T-cell (primary cell): ENCODE measurements around the gene MVK. TPM values are rescaled to one million over a fixed set of nuclear protein-coding genes. Genes with fewer than 3 reads are reported as not detected.
"Not testable (repeated sequence)": the region's sequence is repeated elsewhere in the genome, so short reads cannot be mapped to it uniquely, and the experiment has no call there.

Source experiments
- ATAC-seq, 4 experiments: fragments of 200-7000 bp in 3 of 4; fragments of 150-1000 bp in 1 of 4; cut with Tn5 transposase; replicated peaks in 1 of 4; 1 replicate in 3 of 4; 2 replicates in 1 of 4; pipeline ENCODE4 v1.10.0; 2021; ENCODE audit warnings: moderate library complexity in 3 of 4, mild to moderate bottlenecking in 2 of 4, moderate number of reproducible peaks in 1 of 4
- CTCF ChIA-PET, 2 donors: fragments of 300-600 bp; sonication (Branson Sonifier 250); formaldehyde crosslinking; loops; one replicate each; lab custom pipeline; 2022; ENCODE audit warnings: antibody characterized with exemption in 2 of 2; lab: Charles Lee
- POLR2A ChIA-PET, 2 donors: fragments of 300-600 bp; sonication (Branson Sonifier 250); formaldehyde crosslinking; loops; one replicate each; lab custom pipeline; 2022; ENCODE audit warnings: antibody characterized with exemption in 2 of 2; lab: Charles Lee
- DNase-seq, 35 experiments: peaks; one replicate each; pipeline versions ENCODE4 v3.0.0 to v3.0.0-alpha.2; 2013 to 2023
- H3K27ac ChIP-seq: one replicate; pipeline ENCODE4 v1.5.1; 2013; ENCODE audit warnings: low read length
- H3K27me3 ChIP-seq, 2 experiments: replicated peaks in 1 of 2; 1 replicate in 1 of 2; 2 replicates in 1 of 2; pipeline versions ENCODE4 v1.6.1 to v1.7.0; 2013; ENCODE audit warnings: low read length in 1 of 2, mixed read lengths in 1 of 2; ENCODE audit not compliant: control insufficient read depth in 2 of 2, insufficient read depth in 2 of 2; ENCODE audit errors: extremely low read depth in 1 of 2
- H3K36me3 ChIP-seq, 2 donors: 1 replicate in 1 of 2; 2 replicates in 1 of 2; pipeline versions ENCODE4 v1.6.1 to v1.7.0; 2013; ENCODE audit warnings: low read length in 1 of 2; ENCODE audit not compliant: control insufficient read depth in 2 of 2, insufficient read depth in 1 of 2; ENCODE audit errors: extremely low read depth in 1 of 2
- H3K4me1 ChIP-seq, 2 experiments: 1 replicate in 1 of 2; 2 replicates in 1 of 2; pipeline versions ENCODE4 v1.6.1 to v1.7.0; 2013; ENCODE audit warnings: low read length in 2 of 2, mixed read lengths in 1 of 2; ENCODE audit not compliant: insufficient read depth in 2 of 2, control insufficient read depth in 1 of 2; ENCODE audit errors: extremely low read depth in 1 of 2
- H3K4me3 ChIP-seq, 2 donors: 1 replicate in 1 of 2; 2 replicates in 1 of 2; pipeline versions ENCODE4 v1.5.1 to v1.7.0; 2013; ENCODE audit warnings: mild to moderate bottlenecking in 2 of 2, low read length in 1 of 2, moderate library complexity in 1 of 2; ENCODE audit not compliant: control insufficient read depth in 1 of 2; ENCODE audit errors: extremely low read depth in 1 of 2
- H3K9me3 ChIP-seq: 2 replicates; pipeline ENCODE4 v1.7.0; 2013
- H3K27ac Mint-ChIP-seq, 2 donors: one replicate each; pipeline ENCODE4 v1.8.0; 2020 to 2021; ENCODE audit warnings: mild to moderate bottlenecking in 2 of 2, mixed read lengths in 2 of 2
- H3K27me3 Mint-ChIP-seq, 2 donors: one replicate each; pipeline ENCODE4 v1.8.0; 2021 to 2022; ENCODE audit warnings: mixed read lengths in 2 of 2
- H3K36me3 Mint-ChIP-seq: one replicate; pipeline ENCODE4 v1.8.0; 2021; ENCODE audit warnings: mixed read lengths
- H3K4me1 Mint-ChIP-seq, 3 donors: one replicate each; pipeline ENCODE4 v1.8.0; 2020 to 2022; ENCODE audit warnings: mixed read lengths in 3 of 3, mild to moderate bottlenecking in 1 of 3
- H3K4me3 Mint-ChIP-seq, 3 donors: one replicate each; pipeline ENCODE4 v1.8.0; 2020 to 2022; ENCODE audit warnings: mild to moderate bottlenecking in 3 of 3, mixed read lengths in 3 of 3, moderate library complexity in 3 of 3
- H3K9me3 Mint-ChIP-seq, 3 donors: one replicate each; pipeline ENCODE4 v1.8.0; 2020 to 2022; ENCODE audit warnings: mixed read lengths in 3 of 3
- WGBS: methylation state at CpG from one replicate; pipeline ENCODE4 v1.1.5; 2013; ENCODE audit warnings: missing lambda C conversion rate; ENCODE audit not compliant: insufficient coverage; 5-methylcytosine and 5-hydroxymethylcytosine counted together
- total RNA-seq, 35 experiments: library from RNA in 6 of 35; stranded (reverse) in 6 of 35; fragments of 120-200 nt in 1 of 35; gene quantifications; one replicate each; pipeline versions ENCODE4 v1.2.1 to v1.2.4 and lab custom pipeline; 2013 to 2026

The MVK gene
- total RNA-seq, 5 donors from 2014 or later (not counting 1 experiment from before 2014, with no cell fraction given) = 10.9 to 14.9 (median 12.8) TPM

- POLR2A ChIA-PET = no interaction called here
- Histone ChIP-seq H3K27me3 (peaks cover 0 to under 1% of the 10 kb centered on the region in 2 experiments), H3K4me1 (peaks cover 0 to 22% of the 10 kb centered on the region in 2 experiments), H3K27ac (no peak overlapping the region), H3K36me3 (peaks cover 0 to 8% of the 10 kb centered on the region in 2 donors), H3K9me3 (no peaks in the 10 kb centered on the region), H3K4me3 (no peak overlapping the region)
- CTCF ChIA-PET = interaction anchor here (0.9 to 2.6 kb wide), 4 partner anchors 25 to 177 kb away, joined by 3 to 11 read pairs (median 5); partner anchors contain the start of gene MVK (in 1 of the 2)
- Mint-ChIP-seq H3K4me3 (no peak overlapping the region), H3K27me3 (no peaks in the 10 kb centered on the region), H3K36me3 (peaks cover 5% of the 10 kb centered on the region), H3K27ac (no peak overlapping the region), H3K4me1 (peaks cover 28 to 35% (median 31%) of the 10 kb centered on the region in 3 donors), H3K9me3 (no peaks in the 10 kb centered on the region)
- no peak for DNase-seq
- no peak for ATAC-seq
- 93% methylated on average over 9 of the region's 11 CpGs for WGBS
These were observed 24.8 kb downstream of the MVK start for GRCh38 chr12:109598428-109598854.

- Histone ChIP-seq H3K4me1 (peaks cover 0 to 25% of the 10 kb centered on the region in 2 experiments), H3K4me3 (no peak overlapping the region), H3K9me3 (no peaks in the 10 kb centered on the region), H3K27me3 (peaks cover 0 to 3% of the 10 kb centered on the region in 2 experiments), H3K27ac (no peak overlapping the region), H3K36me3 (peaks cover 0 to 5% of the 10 kb centered on the region in 2 donors)
- Mint-ChIP-seq H3K27me3 (no peaks in the 10 kb centered on the region), H3K4me3 (no peak overlapping the region), H3K9me3 (no peaks in the 10 kb centered on the region), H3K27ac (no peak overlapping the region), H3K4me1 (peaks cover 27 to 36% (median 31%) of the 10 kb centered on the region in 3 donors), H3K36me3 (peaks cover 4% of the 10 kb centered on the region)
- ATAC-seq (no peak), DNase-seq (no peak)
- ChIA-PET CTCF (interaction anchor here (0.9 to 2.6 kb wide), 3 partner anchors 13 to 176 kb away, joined by 3 to 11 read pairs (median 4); no protein-coding TSS in a partner anchor), POLR2A (no interaction called here)
- 88% methylated on average over 2 of the region's 7 CpGs for WGBS
These were observed 25.5 kb downstream of the MVK start for GRCh38 chr12:109599087-109599486.

- no CpG with 5 or more reads among the region's 2 CpGs for WGBS
- POLR2A ChIA-PET = no interaction called here
- H3K4me1 Mint-ChIP-seq = peaks cover 14 to 24% (median 18%) of the 10 kb centered on the region in 3 donors
- H3K27me3 ChIP-seq = peaks cover 3 to 6% of the 10 kb centered on the region in 2 experiments
- no peaks in the 10 kb centered on the region for H3K9me3 ChIP-seq
- DNase-seq (no peak), ATAC-seq (no peak)
- no peak overlapping the region for H3K27ac Mint-ChIP-seq
- H3K9me3 Mint-ChIP-seq = no peaks in the 10 kb centered on the region
- H3K4me3 ChIP-seq = no peak overlapping the region
- H3K36me3 Mint-ChIP-seq = no peaks in the 10 kb centered on the region
- H3K4me1 ChIP-seq = peaks cover 0 to 15% of the 10 kb centered on the region in 2 experiments
- H3K27ac ChIP-seq = no peak overlapping the region
- CTCF ChIA-PET = interaction anchor here in 1 of 2 donors (0.7 kb wide), 1 partner anchor 8 kb away, joined by 3 read pairs; no protein-coding TSS in a partner anchor
- H3K36me3 ChIP-seq = peaks cover 0 to 5% of the 10 kb centered on the region in 2 donors
- no peak overlapping the region for H3K4me3 Mint-ChIP-seq
- H3K27me3 Mint-ChIP-seq = peaks cover 0 to 4% of the 10 kb centered on the region in 2 donors
These were observed 26.9 kb downstream of the MVK start for GRCh38 chr12:109600481-109600880.

GRCh38 chr12:109600995-109601394, 27.4 kb downstream of the MVK start:
- ChIA-PET CTCF (interaction anchor here in 1 of 2 donors (0.7 kb wide), 1 partner anchor 9 kb away, joined by 3 read pairs; no protein-coding TSS in a partner anchor), POLR2A (no interaction called here)
- peaks cover 0 to 11% of the 10 kb centered on the region in 2 experiments for H3K4me1 ChIP-seq
- peaks cover 0 to 5% of the 10 kb centered on the region in 2 donors for H3K36me3 ChIP-seq
- no peak overlapping the region for H3K27ac Mint-ChIP-seq
- peaks cover 6 to 9% of the 10 kb centered on the region in 2 experiments for H3K27me3 ChIP-seq
- ATAC-seq (no peak), DNase-seq (no peak)
- H3K4me3 ChIP-seq = no peak overlapping the region
- H3K4me1 Mint-ChIP-seq = peaks cover 9 to 19% (median 13%) of the 10 kb centered on the region in 3 donors
- H3K9me3 Mint-ChIP-seq = no peaks in the 10 kb centered on the region
- WGBS = 78% methylated on average over 8 of the region's 8 CpGs
- no peaks in the 10 kb centered on the region for H3K9me3 ChIP-seq
- H3K27me3 Mint-ChIP-seq = peaks cover 0 to 4% of the 10 kb centered on the region in 2 donors
- H3K27ac ChIP-seq = no peak overlapping the region
- no peak overlapping the region for H3K4me3 Mint-ChIP-seq
- no peaks in the 10 kb centered on the region for H3K36me3 Mint-ChIP-seq

- Histone ChIP-seq H3K27me3 (peaks cover 6 to 12% of the 10 kb centered on the region in 2 experiments), H3K27ac (no peak overlapping the region), H3K9me3 (no peaks in the 10 kb centered on the region), H3K36me3 (peaks cover 0 to 4% of the 10 kb centered on the region in 2 donors), H3K4me1 (peaks cover 0 to 11% of the 10 kb centered on the region in 2 experiments), H3K4me3 (no peak overlapping the region)
- Mint-ChIP-seq H3K4me1 (peaks cover 9 to 18% (median 13%) of the 10 kb centered on the region in 3 donors), H3K36me3 (no peaks in the 10 kb centered on the region), H3K27ac (no peak overlapping the region), H3K27me3 (peaks cover 0 to 4% of the 10 kb centered on the region in 2 donors), H3K4me3 (no peak overlapping the region), H3K9me3 (no peaks in the 10 kb centered on the region)
- DNase-seq (no peak), ATAC-seq (no peak)
- ChIA-PET CTCF (no interaction called here), POLR2A (no interaction called here)
- WGBS = 93% methylated on average over 7 of the region's 8 CpGs
These were observed 28.0 kb downstream of the MVK start for GRCh38 chr12:109601557-109601956.

- CTCF ChIA-PET = interaction anchor here (0.5 to 0.6 kb wide), 3 partner anchors 100 to 1146 kb away, joined by 3 to 5 read pairs (median 3); no protein-coding TSS in a partner anchor
- not testable (repeated sequence) for H3K27ac Mint-ChIP-seq
These were observed 28.5 kb downstream of the MVK start for GRCh38 chr12:109602132-109602531.

More at GRCh38 chr12:109602132-109602531, 28.5 kb downstream of the MVK start:
- POLR2A ChIA-PET, H3K9me3 ChIP-seq, H3K9me3 Mint-ChIP-seq, H3K36me3 ChIP-seq, H3K4me3 Mint-ChIP-seq, H3K27ac ChIP-seq, DNase-seq, H3K36me3 Mint-ChIP-seq, H3K4me3 ChIP-seq, ATAC-seq, H3K27me3 Mint-ChIP-seq: not testable (repeated sequence)
- Histone ChIP-seq H3K27me3 (peaks cover 6 to 16% of the 10 kb centered on the region in 2 experiments), H3K4me1 (peaks cover 0 to 11% of the 10 kb centered on the region in 2 experiments)
- H3K4me1 Mint-ChIP-seq = peaks cover 7 to 16% (median 12%) of the 10 kb centered on the region in 3 donors
- no CpG with 5 or more reads among the region's 5 CpGs for WGBS
